PFSK-1 (cell line): ENCODE results near the gene DRD4.

ENCODE experiments used
- FOXP2 ChIP-seq: optimal IDR thresholded peaks from 2 replicates; pipeline ENCODE3; 2011; ENCODE audit warnings: borderline replicate concordance, control low read depth, inconsistent platforms; ENCODE audit not compliant: insufficient read depth; ENCODE audit errors: extremely low read length, extremely low read depth
- POLR2AphosphoS5 ChIP-seq: IDR thresholded peaks from 2 replicates; pipeline ENCODE4 v1.6.1; 2012; ENCODE audit warnings: low read depth, mild to moderate bottlenecking, control low read depth, low read length, moderate library complexity
- TAF1 ChIP-seq: IDR thresholded peaks from 2 replicates; pipeline ENCODE4 v1.6.1; 2012; ENCODE audit warnings: low read length, control low read depth, borderline replicate concordance; ENCODE audit not compliant: insufficient read depth
- TF ChIP-seq, protein P1 (sequence below), 2 experiments: IDR thresholded peaks; 2 replicates each; pipeline versions ENCODE4 v1.6.1 to v1.8.0; 2011 to 2012; ENCODE audit warnings: low read depth in 2 of 2, low read length in 2 of 2, control low read depth in 1 of 2, inconsistent platforms in 1 of 2, mild to moderate bottlenecking in 1 of 2, moderate library complexity in 1 of 2; ENCODE audit not compliant: insufficient read depth in 1 of 2

- TF ChIP-seq POLR2AphosphoS5 (no peak), TAF1 (no peak), FOXP2 (no peak)
- TF ChIP-seq, protein P1, sequence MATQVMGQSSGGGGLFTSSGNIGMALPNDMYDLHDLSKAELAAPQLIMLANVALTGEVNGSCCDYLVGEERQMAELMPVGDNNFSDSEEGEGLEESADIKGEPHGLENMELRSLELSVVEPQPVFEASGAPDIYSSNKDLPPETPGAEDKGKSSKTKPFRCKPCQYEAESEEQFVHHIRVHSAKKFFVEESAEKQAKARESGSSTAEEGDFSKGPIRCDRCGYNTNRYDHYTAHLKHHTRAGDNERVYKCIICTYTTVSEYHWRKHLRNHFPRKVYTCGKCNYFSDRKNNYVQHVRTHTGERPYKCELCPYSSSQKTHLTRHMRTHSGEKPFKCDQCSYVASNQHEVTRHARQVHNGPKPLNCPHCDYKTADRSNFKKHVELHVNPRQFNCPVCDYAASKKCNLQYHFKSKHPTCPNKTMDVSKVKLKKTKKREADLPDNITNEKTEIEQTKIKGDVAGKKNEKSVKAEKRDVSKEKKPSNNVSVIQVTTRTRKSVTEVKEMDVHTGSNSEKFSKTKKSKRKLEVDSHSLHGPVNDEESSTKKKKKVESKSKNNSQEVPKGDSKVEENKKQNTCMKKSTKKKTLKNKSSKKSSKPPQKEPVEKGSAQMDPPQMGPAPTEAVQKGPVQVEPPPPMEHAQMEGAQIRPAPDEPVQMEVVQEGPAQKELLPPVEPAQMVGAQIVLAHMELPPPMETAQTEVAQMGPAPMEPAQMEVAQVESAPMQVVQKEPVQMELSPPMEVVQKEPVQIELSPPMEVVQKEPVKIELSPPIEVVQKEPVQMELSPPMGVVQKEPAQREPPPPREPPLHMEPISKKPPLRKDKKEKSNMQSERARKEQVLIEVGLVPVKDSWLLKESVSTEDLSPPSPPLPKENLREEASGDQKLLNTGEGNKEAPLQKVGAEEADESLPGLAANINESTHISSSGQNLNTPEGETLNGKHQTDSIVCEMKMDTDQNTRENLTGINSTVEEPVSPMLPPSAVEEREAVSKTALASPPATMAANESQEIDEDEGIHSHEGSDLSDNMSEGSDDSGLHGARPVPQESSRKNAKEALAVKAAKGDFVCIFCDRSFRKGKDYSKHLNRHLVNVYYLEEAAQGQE (IDR thresholded peaks at IDR 0.05; ENCODE audit: insufficient read depth in 1 of 2, low read depth in 2 of 2, low read length in 2 of 2), result no peak
These were observed 1.0 kb upstream of the DRD4 start for GRCh38 chr11:635945-636510.
